ENCODE data around the gene LRRK1. TPM values are rescaled to one million over a fixed set of nuclear protein-coding genes. Genes with fewer than 3 reads are reported as not detected.
A peak's percentile ranks its signal among the peaks of the same experiment; 100 is the strongest.
"Not testable (repeated sequence)": the region's sequence is repeated elsewhere in the genome, so short reads cannot be mapped to it uniquely, and the experiment has no call there.

The LRRK1 gene
- total RNA-seq, 4 donors from 2014 or later: 7.1 to 29.3 (median 8.5) TPM

DNA sequence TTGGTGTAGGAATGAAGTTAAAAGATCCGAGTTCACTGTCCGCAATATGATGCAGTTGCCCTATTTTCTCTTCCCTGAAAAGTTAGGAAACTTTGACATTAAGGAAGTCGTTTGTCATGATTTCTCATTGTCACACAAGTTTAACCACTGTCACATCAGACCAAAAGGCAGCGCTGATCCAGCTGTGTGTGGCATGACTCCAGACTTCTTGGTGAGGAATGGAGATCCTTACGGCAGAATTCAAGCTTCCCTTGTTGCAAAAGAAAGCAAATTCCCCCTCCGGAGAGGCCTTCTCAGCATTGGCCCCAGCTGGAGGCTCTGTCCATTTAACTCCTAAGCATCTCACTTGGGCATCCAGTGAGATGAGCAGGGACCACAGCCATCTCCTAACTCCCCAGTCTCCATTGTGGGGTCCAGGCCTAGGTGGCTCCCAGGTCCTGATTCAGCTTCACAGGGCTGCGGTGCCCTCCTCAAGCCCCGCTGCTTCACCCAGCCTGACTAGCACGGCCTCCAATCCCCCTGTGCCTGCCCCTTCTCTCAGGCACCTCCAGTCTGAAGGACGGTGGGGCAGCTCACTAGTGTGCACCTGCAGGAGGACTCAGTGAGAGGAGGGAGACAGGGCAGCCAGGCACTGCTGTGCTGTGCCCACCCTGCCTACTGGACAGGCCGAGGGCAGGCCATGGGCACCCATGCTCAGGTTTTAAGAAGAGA is 173.2 kb downstream of the LRRK1 start:
- no peak overlapping the region for H3K4me3 ChIP-seq (replicated peaks in 1 of 3)
- 66 to 78% methylated on average over 7 to 11 of the region's 11 CpGs for WGBS, 2 donors
- peak overlapping the region in 2 of 3 donors; percentile 43 to 50 for H3K27ac ChIP-seq
- peaks cover 6 to 37% of the 10 kb centered on the region in 2 donors for H3K4me1 ChIP-seq
- no peak for TF ChIP-seq POLR2A (IDR thresholded peaks at IDR 0.05)
- TF ChIP-seq, protein P1, sequence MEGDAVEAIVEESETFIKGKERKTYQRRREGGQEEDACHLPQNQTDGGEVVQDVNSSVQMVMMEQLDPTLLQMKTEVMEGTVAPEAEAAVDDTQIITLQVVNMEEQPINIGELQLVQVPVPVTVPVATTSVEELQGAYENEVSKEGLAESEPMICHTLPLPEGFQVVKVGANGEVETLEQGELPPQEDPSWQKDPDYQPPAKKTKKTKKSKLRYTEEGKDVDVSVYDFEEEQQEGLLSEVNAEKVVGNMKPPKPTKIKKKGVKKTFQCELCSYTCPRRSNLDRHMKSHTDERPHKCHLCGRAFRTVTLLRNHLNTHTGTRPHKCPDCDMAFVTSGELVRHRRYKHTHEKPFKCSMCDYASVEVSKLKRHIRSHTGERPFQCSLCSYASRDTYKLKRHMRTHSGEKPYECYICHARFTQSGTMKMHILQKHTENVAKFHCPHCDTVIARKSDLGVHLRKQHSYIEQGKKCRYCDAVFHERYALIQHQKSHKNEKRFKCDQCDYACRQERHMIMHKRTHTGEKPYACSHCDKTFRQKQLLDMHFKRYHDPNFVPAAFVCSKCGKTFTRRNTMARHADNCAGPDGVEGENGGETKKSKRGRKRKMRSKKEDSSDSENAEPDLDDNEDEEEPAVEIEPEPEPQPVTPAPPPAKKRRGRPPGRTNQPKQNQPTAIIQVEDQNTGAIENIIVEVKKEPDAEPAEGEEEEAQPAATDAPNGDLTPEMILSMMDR (IDR thresholded peaks at IDR 0.05): no peak
- no peaks in the 10 kb centered on the region for H3K9me3 ChIP-seq
- no peaks in the 10 kb centered on the region for H3K27me3 ChIP-seq
- no peak for DNase-seq
- intact Hi-C loops (cut with DNase I): no loop called here
- no peaks in the 10 kb centered on the region for H3K36me3 ChIP-seq

DNA sequence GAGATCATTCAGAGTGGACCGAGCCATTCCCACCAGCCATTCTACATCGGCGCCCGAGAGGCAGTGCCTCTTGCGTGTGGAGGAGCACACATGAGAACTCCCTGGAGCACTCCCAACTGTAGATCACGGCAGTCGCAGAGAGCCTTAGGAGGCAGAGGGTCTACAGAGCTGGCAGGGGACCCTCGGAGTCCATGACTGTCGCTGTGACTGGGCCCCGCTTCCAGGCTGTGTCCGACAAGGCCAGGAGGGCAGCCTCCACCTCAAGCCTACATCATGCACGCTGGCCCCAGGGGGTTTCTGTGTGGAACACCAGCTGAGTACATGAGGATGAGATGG is 173.7 kb downstream of the LRRK1 start:
- H3K36me3 ChIP-seq: no peaks in the 10 kb centered on the region
- intact Hi-C loops (cut with DNase I): no loop called here
- no peak for DNase-seq

GRCh38 chr15:101093958-101094357 is 174.8 kb downstream of the LRRK1 start:
- 94 to 97% methylated on average over 12 of the region's 12 CpGs for WGBS, 2 donors
- no peak overlapping the region for H3K27ac ChIP-seq
- H3K27me3 ChIP-seq: no peaks in the 10 kb centered on the region
- peaks cover 6 to 28% of the 10 kb centered on the region in 2 donors for H3K4me1 ChIP-seq
- TF ChIP-seq, protein P1 (IDR thresholded peaks at IDR 0.05): no peak
- TF ChIP-seq POLR2A (IDR thresholded peaks at IDR 0.05): no peak
- H3K9me3 ChIP-seq: no peaks in the 10 kb centered on the region
- no peaks in the 10 kb centered on the region for H3K36me3 ChIP-seq
- DNase-seq: no peak
- intact Hi-C loops (cut with DNase I): no loop called here
- H3K4me3 ChIP-seq (replicated peaks in 1 of 3): no peak overlapping the region

More for the DNA sequence above, 173.7 kb downstream of the LRRK1 start:
- 97% methylated on average over 6 to 11 of the region's 12 CpGs for WGBS, 2 donors
- TF ChIP-seq, protein P1 (IDR thresholded peaks at IDR 0.05): no peak
- no peak for TF ChIP-seq POLR2A (IDR thresholded peaks at IDR 0.05)
- Histone ChIP-seq H3K9me3 (no peaks in the 10 kb centered on the region), H3K27ac (peak overlapping the region in 1 of 3 donors; percentile 36), H3K4me3 (replicated peaks in 1 of 3) (no peak overlapping the region), H3K27me3 (no peaks in the 10 kb centered on the region), H3K4me1 (peaks cover 6 to 37% of the 10 kb centered on the region in 2 donors)

DNA sequence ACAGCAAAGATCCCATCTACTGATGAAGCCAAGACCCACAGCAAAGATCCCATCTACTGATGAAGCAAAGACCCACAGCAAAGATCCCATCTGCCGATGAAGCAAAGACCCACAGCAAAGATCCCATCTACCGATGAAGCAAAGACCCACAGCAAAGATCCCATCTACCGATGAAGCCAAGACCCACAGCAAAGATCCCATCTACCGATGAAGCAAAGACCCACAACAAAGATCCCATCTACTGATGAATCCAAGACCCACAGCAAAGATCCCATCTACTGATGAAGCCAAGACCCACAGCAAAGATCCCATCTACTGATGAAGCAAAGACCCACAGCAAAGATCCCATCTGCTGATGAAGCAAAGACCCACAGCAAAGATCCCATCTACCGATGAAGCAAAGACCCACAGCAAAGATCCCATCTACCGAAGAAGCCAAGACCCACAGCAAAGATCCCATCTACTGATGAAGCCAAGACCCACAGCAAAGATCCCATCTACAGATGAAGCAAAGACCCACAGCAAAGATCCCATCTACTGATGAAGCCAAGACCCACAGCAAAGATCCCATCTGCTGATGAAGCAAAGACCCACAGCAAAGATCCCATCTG is 176.7 kb downstream of the LRRK1 start:
- DNase-seq; H3K27ac ChIP-seq; intact Hi-C loops (cut with DNase I); H3K36me3 ChIP-seq; H3K27me3 ChIP-seq; H3K9me3 ChIP-seq; H3K4me3 ChIP-seq (replicated peaks in 1 of 3): not testable (repeated sequence)
- peaks cover 6 to 17% of the 10 kb centered on the region in 2 donors for H3K4me1 ChIP-seq
- 79 to 96% methylated on average over 4 of the region's 6 CpGs for WGBS, 2 donors

GRCh38 chr15:101097111-101097510 is 178.0 kb downstream of the LRRK1 start:
- Histone ChIP-seq H3K36me3 (no peaks in the 10 kb centered on the region), H3K27me3 (no peaks in the 10 kb centered on the region), H3K4me3 (replicated peaks in 1 of 3) (no peak overlapping the region), H3K9me3 (no peaks in the 10 kb centered on the region), H3K4me1 (peaks cover 6 to 10% of the 10 kb centered on the region in 2 donors), H3K27ac (no peak overlapping the region)
- no peak for DNase-seq
- TF ChIP-seq, protein P1 (IDR thresholded peaks at IDR 0.05): no peak
- TF ChIP-seq POLR2A (IDR thresholded peaks at IDR 0.05): no peak
- intact Hi-C loops (cut with DNase I): no loop called here
- 95 to 96% methylated on average over 14 of the region's 14 CpGs for WGBS, 2 donors

Measured in thyroid gland (tissue), 4 donors.